H1 (cell line): ENCODE measurements around the gene NPM1. TPM values are rescaled to one million over a fixed set of nuclear protein-coding genes. Genes with fewer than 3 reads are reported as not detected.

Experiments
- CTCF ChIA-PET: fragments of 300-600 bp; sonication (Branson Sonifier 250); formaldehyde crosslinking; loops from one replicate; lab custom pipeline; 2021; ENCODE audit not compliant: partially characterized antibody; lab: Charles Lee
- POLR2A ChIA-PET: fragments of 300-600 bp; sonication (Branson Sonifier 250); formaldehyde crosslinking; loops from one replicate; lab custom pipeline; 2021; ENCODE audit warnings: inconsistent platforms; ENCODE audit not compliant: partially characterized antibody; lab: Charles Lee
- DNase-seq, 2 experiments: peaks; one replicate each; pipeline versions ENCODE4 v3.0.0 to v3.0.0-alpha.2; 2010 to 2022; ENCODE audit warnings: low spot score in 2 of 2, low read depth in 1 of 2, mixed read lengths in 1 of 2
- FAIRE-seq: peaks from 2 replicates; lab custom pipeline; 2011; peaks lifted over from hg19 to GRCh38; lab: Jason Lieb, UNC
- H2AFZ ChIP-seq: 2 replicates; pipeline ENCODE4 v1.8.1; 2012; ENCODE audit warnings: low read length, inconsistent platforms
- H2AK5ac ChIP-seq: 2 replicates; pipeline ENCODE4 v1.6.1; 2013; ENCODE audit warnings: low read depth, low read length
- H2BK120ac ChIP-seq: replicated peaks from 2 replicates; pipeline ENCODE3; 2013; ENCODE audit warnings: low read depth, low read length, inconsistent platforms
- H2BK12ac ChIP-seq: 2 replicates; pipeline ENCODE4 v1.6.1; 2013; ENCODE audit warnings: low read depth, low read length
- H2BK15ac ChIP-seq: 2 replicates; pipeline ENCODE4 v1.6.1; 2013; ENCODE audit warnings: low read length
- H2BK20ac ChIP-seq: 2 replicates; pipeline ENCODE4 v1.6.1; 2013; ENCODE audit warnings: low read length
- H2BK5ac ChIP-seq: 2 replicates; pipeline ENCODE4 v1.6.1; 2013; ENCODE audit warnings: low read depth, low read length
- H3K14ac ChIP-seq: 2 replicates; pipeline ENCODE4 v1.6.1; 2013; ENCODE audit warnings: inconsistent platforms; ENCODE audit not compliant: insufficient read length
- H3K18ac ChIP-seq: 2 replicates; pipeline ENCODE4 v1.6.1; 2013; ENCODE audit warnings: low read length; ENCODE audit errors: extremely low read depth
- H3K23ac ChIP-seq: 2 replicates; pipeline ENCODE4 v1.6.1; 2013; ENCODE audit warnings: inconsistent platforms; ENCODE audit not compliant: insufficient read length
- H3K23me2 ChIP-seq: 2 replicates; pipeline ENCODE4 v1.6.1; 2013; ENCODE audit warnings: low read depth, low read length
- H3K27ac ChIP-seq: 2 replicates; pipeline ENCODE4 v1.6.1; 2011; ENCODE audit warnings: low read depth, low read length, inconsistent platforms
- H3K27me3 ChIP-seq, 4 experiments: replicated peaks in 1 of 4; 1 replicate in 1 of 4; 2 replicates in 3 of 4; pipeline versions ENCODE4 v1.6.1 to v1.8.1; 2011 to 2013; ENCODE audit warnings: low read length in 3 of 4, mild to moderate bottlenecking in 3 of 4, inconsistent platforms in 2 of 4, mixed read lengths in 2 of 4, moderate library complexity in 1 of 4; ENCODE audit not compliant: control insufficient read depth in 3 of 4, insufficient read depth in 3 of 4; ENCODE audit errors: extremely low read depth in 1 of 4
- H3K36me3 ChIP-seq, 4 experiments: 2 replicates each; pipeline versions ENCODE4 v1.6.1 to v1.8.1; 2011 to 2013; ENCODE audit warnings: mild to moderate bottlenecking in 4 of 4, low read length in 3 of 4, moderate library complexity in 2 of 4, control low read depth in 1 of 4, inconsistent platforms in 1 of 4; ENCODE audit not compliant: insufficient read depth in 4 of 4, control insufficient read depth in 2 of 4
- H3K4ac ChIP-seq: replicated peaks from 2 replicates; pipeline ENCODE3; 2013; ENCODE audit warnings: low read length, low read depth, mixed read lengths, inconsistent platforms; ENCODE audit not compliant: insufficient read length
- H3K4me1 ChIP-seq, 4 experiments: replicated peaks in 1 of 4; 1 replicate in 1 of 4; 2 replicates in 3 of 4; pipeline versions ENCODE4 v1.6.1 to v1.8.1; 2011 to 2013; ENCODE audit warnings: low read length in 3 of 4, inconsistent platforms in 2 of 4, mixed read lengths in 1 of 4; ENCODE audit not compliant: insufficient read depth in 4 of 4, control insufficient read depth in 3 of 4
- H3K4me2 ChIP-seq, 2 experiments: 2 replicates each; pipeline versions ENCODE4 v1.6.1 to v1.8.1; 2011 to 2013; ENCODE audit warnings: low read depth in 2 of 2, low read length in 2 of 2, control low read depth in 1 of 2, inconsistent platforms in 1 of 2, mild to moderate bottlenecking in 1 of 2; ENCODE audit not compliant: insufficient read depth in 1 of 2
- H3K4me3 ChIP-seq, 4 experiments: fragments of 200-600, 300-600 bp in 1 of 4; sonication (generic), shearing (Covaris generic), sonication (Bioruptor Twin) in 1 of 4; 2 replicates each; pipeline versions ENCODE4 v1.5.1 to v1.8.1; 2011 to 2016; ENCODE audit warnings: low read length in 4 of 4, low read depth in 3 of 4, control low read depth in 2 of 4, inconsistent platforms in 2 of 4, mild to moderate bottlenecking in 2 of 4, mixed read lengths in 1 of 4, moderate library complexity in 1 of 4; ENCODE audit not compliant: insufficient read depth in 2 of 4; ENCODE audit errors: extremely low read depth in 1 of 4
- H3K56ac ChIP-seq: replicated peaks from 2 replicates; pipeline ENCODE3; 2013; ENCODE audit warnings: low read depth, mild to moderate bottlenecking, mixed read lengths, low read length, inconsistent platforms; ENCODE audit not compliant: insufficient read length
- H3K79me1 ChIP-seq: 2 replicates; pipeline ENCODE4 v1.6.1; 2013; ENCODE audit warnings: low read depth, low read length, control low read depth
- H3K79me2 ChIP-seq, 2 experiments: 2 replicates each; pipeline versions ENCODE4 v1.6.1 to v1.8.1; 2012 to 2013; ENCODE audit warnings: low read length in 2 of 2, mild to moderate bottlenecking in 2 of 2, inconsistent platforms in 1 of 2; ENCODE audit not compliant: insufficient read depth in 2 of 2, control insufficient read depth in 1 of 2
- H3K9ac ChIP-seq, 4 experiments: replicated peaks in 1 of 4; 1 replicate in 1 of 4; 2 replicates in 3 of 4; pipeline versions ENCODE4 v1.6.1 to v1.8.1; 2011 to 2013; ENCODE audit warnings: low read depth in 3 of 4, low read length in 3 of 4, control low read depth in 2 of 4, mild to moderate bottlenecking in 2 of 4, moderate library complexity in 2 of 4, inconsistent platforms in 1 of 4; ENCODE audit errors: extremely low read depth in 1 of 4
- H3K9me3 ChIP-seq, 2 experiments: 2 replicates each; pipeline versions ENCODE4 v1.6.1 to v1.8.1; 2012 to 2013; ENCODE audit warnings: mild to moderate bottlenecking in 2 of 2, moderate library complexity in 2 of 2, control low read depth in 1 of 2, inconsistent platforms in 1 of 2, low read depth in 1 of 2, low read length in 1 of 2, mixed read lengths in 1 of 2; ENCODE audit not compliant: insufficient read depth in 2 of 2
- H4K20me1 ChIP-seq, 2 experiments: replicated peaks in 1 of 2; 2 replicates each; pipeline versions ENCODE3 to v1.8.1; 2011 to 2013; ENCODE audit warnings: inconsistent platforms in 2 of 2, low read length in 2 of 2, mild to moderate bottlenecking in 1 of 2; ENCODE audit not compliant: insufficient read depth in 2 of 2, control insufficient read depth in 1 of 2
- H4K5ac ChIP-seq: 2 replicates; pipeline ENCODE4 v1.6.1; 2013; ENCODE audit warnings: low read length, low read depth, mixed read lengths, inconsistent platforms; ENCODE audit not compliant: insufficient read length
- H4K8ac ChIP-seq: 2 replicates; pipeline ENCODE4 v1.8.0; 2013; ENCODE audit warnings: mild to moderate bottlenecking, moderate library complexity, low read length, inconsistent platforms; ENCODE audit not compliant: insufficient read depth; ENCODE audit errors: extremely low read depth
- H4K91ac ChIP-seq: replicated peaks from 2 replicates; pipeline ENCODE3; 2013; ENCODE audit warnings: low read length, mixed read lengths, inconsistent platforms; ENCODE audit not compliant: insufficient read length
- CTCF ChIP-seq, 3 experiments: IDR thresholded peaks; 1 replicate in 2 of 3; 2 replicates in 1 of 3; pipeline versions ENCODE4 v1.5.1 to v1.6.1; 2011; ENCODE audit warnings: low read length in 3 of 3, mild to moderate bottlenecking in 3 of 3, inconsistent platforms in 2 of 3, low read depth in 1 of 3, moderate library complexity in 1 of 3; ENCODE audit not compliant: insufficient read depth in 1 of 3; ENCODE audit errors: control extremely low read depth in 1 of 3
- EZH2 ChIP-seq: fragments of 200-600 bp; sonication (generic); IDR thresholded peaks from 2 replicates; pipeline ENCODE4 v1.7.1; 2012; ENCODE audit warnings: low read depth, mild to moderate bottlenecking, moderate library complexity, low read length, inconsistent platforms; ENCODE audit not compliant: severe bottlenecking
- RAD21 ChIP-seq, 2 experiments: IDR thresholded peaks in 1 of 2; conservative IDR thresholded peaks in 1 of 2; 2 replicates each; pipeline ENCODE4 v1.6.1; 2011; ENCODE audit warnings: low read depth in 2 of 2, low read length in 2 of 2, improper control_type of control experiment in 1 of 2, inconsistent platforms in 1 of 2, mild to moderate bottlenecking in 1 of 2, moderate library complexity in 1 of 2
- SIN3A ChIP-seq, 2 experiments: IDR thresholded peaks in 1 of 2; conservative IDR thresholded peaks in 1 of 2; 2 replicates each; pipeline ENCODE4 v1.6.1; 2011 to 2012; ENCODE audit warnings: low read length in 2 of 2, improper control_type of control experiment in 1 of 2, low read depth in 1 of 2, mild to moderate bottlenecking in 1 of 2
- WGBS, 2 experiments: shearing (Covaris generic) in 1 of 2; methylation state at CpG; one replicate each; pipeline versions ENCODE4 v1.1.6 to v1.1.7; 2013 to 2015; ENCODE audit warnings: low lambda C conversion rate in 2 of 2, mixed read lengths in 2 of 2, inconsistent platforms in 1 of 2, low coverage in 1 of 2, missing lambda C conversion rate in 1 of 2; ENCODE audit not compliant: insufficient replicate concordance in 2 of 2, insufficient coverage in 1 of 2, insufficient read length in 1 of 2; ENCODE audit errors: extremely low coverage in 1 of 2, missing lambda C conversion rate in 1 of 2; 5-methylcytosine and 5-hydroxymethylcytosine counted together
- polyA plus RNA-seq, 7 experiments: library from polyadenylated mRNA; depleted of rRNA in 3 of 7; stranded (reverse) in 5 of 7; unstranded in 2 of 7; fragments of >200 nt in 5 of 7; fragments of 200-250 nt in 2 of 7; gene quantifications; 1 replicate in 5 of 7; 2 replicates in 1 of 7; 4 replicates in 1 of 7; pipeline versions ENCODE4 v1.2.1 to v1.2.3, GENCODE V29; 2011 to 2013; ENCODE audit warnings: missing spikeins in 2 of 7, mixed read lengths in 2 of 7
- total RNA-seq: library from RNA; stranded (reverse); fragmentation: NEBNext Ultra II Directional; extraction: Animal tissue kit (Norgen Biotek cat#: 25700); gene quantifications from 2 replicates; pipeline ENCODE4 v1.2.1, GENCODE V29; 2021

Gene NPM1
- total and polyA plus RNA-seq, 2 of the 8 experiments (the other 6 are each of a cell fraction or from before 2014, with no cell fraction given), result 2,182 to 4,042 TPM

GRCh38 chr5:171342362-171343111 is 45.1 kb upstream of the NPM1 start:
- Histone ChIP-seq H3K18ac (no peak overlapping the region), H3K23ac (no peak overlapping the region), H3K56ac (no peak overlapping the region), H3K4ac (no peak overlapping the region), H2BK12ac (no peak overlapping the region), H3K9me3 (no peaks in the 10 kb centered on the region), H3K14ac (no peak overlapping the region), H4K91ac (no peak overlapping the region), H3K36me3 (no peaks in the 10 kb centered on the region), H3K4me2 (no peak overlapping the region), H4K5ac (no peak overlapping the region), H3K27me3 (peaks cover 0 to 4% (median 2%) of the 10 kb centered on the region in 4 experiments; a peak in 3 of 7 replicates), H3K4me3 (no peak overlapping the region), H2BK120ac (no peak overlapping the region), H4K8ac (no peak overlapping the region; the same call in 1 of the 2 replicates), H2AFZ (peak overlapping the region; percentile 46; the same call in 1 of the 2 replicates), H4K20me1 (no peaks in the 10 kb centered on the region), H3K27ac (no peak overlapping the region), H2BK20ac (no peak overlapping the region), H3K9ac (no peak overlapping the region), H3K23me2 (no peaks in the 10 kb centered on the region), H3K79me2 (no peaks in the 10 kb centered on the region), H2BK5ac (no peak overlapping the region), H2BK15ac (no peak overlapping the region), H2AK5ac (no peak overlapping the region), H3K79me1 (no peaks in the 10 kb centered on the region), H3K4me1 (no peaks in the 10 kb centered on the region)
- ChIA-PET CTCF (interaction anchor here (0.7 to 6.6 kb wide), 34 partner anchors 10 to 647 kb away, joined by 3 to 44 read pairs (median 5); no protein-coding TSS in a partner anchor), POLR2A (interaction anchor here (1.3 kb wide), 1 partner anchor 46 kb away, joined by 3 read pairs; no protein-coding TSS in a partner anchor)
- 59% methylated on average over 17 of the region's 17 CpGs; no CpG with 5 or more reads in 1 of the 2 experiments for WGBS, 2 experiments
- FAIRE-seq, result peak; percentile 94
- TF ChIP-seq RAD21 (IDR thresholded peaks at IDR 0.05 in 1 of 2, conservative IDR thresholded peaks at IDR 0.05 in 1 of 2; ENCODE audit: low read depth in 2 of 2, low read length in 2 of 2) (peak; percentile 84), CTCF (IDR thresholded peaks at IDR 0.05; ENCODE audit: control extremely low read depth in 1 of 3, insufficient read depth in 1 of 3, low read depth in 1 of 3, low read length in 3 of 3) (peak in 2 of 3 experiments; percentile 78 to 81; a peak in 3 of 4 replicates), EZH2 (no peak), SIN3A (conservative IDR thresholded peaks at IDR 0.05 in 1 of 2, IDR thresholded peaks at IDR 0.05 in 1 of 2; ENCODE audit: low read depth in 1 of 2, low read length in 2 of 2) (no peak)
- peak in 1 of 2 experiments; percentile 56 for DNase-seq
